Neural cell (in vitro differentiated cells): Measurements from ENCODE around the gene USP4. TPM values are rescaled to one million over a fixed set of nuclear protein-coding genes. Genes with fewer than 3 reads are reported as not detected.

Experiments
- H2AFZ ChIP-seq: fragments of 200-600, 300-800 bp; sonication (generic), shearing (Covaris generic); 2 replicates; pipeline ENCODE4 v1.6.0; 2014; ENCODE audit warnings: low read depth, mild to moderate bottlenecking, antibody characterized with exemption, low read length, moderate library complexity
- H3F3A ChIP-seq: fragments of 200-600 bp; shearing (Covaris generic); 2 replicates; pipeline ENCODE4 v1.6.1; 2016; ENCODE audit warnings: mild to moderate bottlenecking, moderate library complexity, mixed read lengths, antibody characterized with exemption, low read length; ENCODE audit not compliant: insufficient read depth, poor library complexity, severe bottlenecking
- H3K27ac ChIP-seq: fragments of 200-600, 300-800 bp; sonication (generic), shearing (Covaris generic); 2 replicates; pipeline ENCODE4 v1.5.1; 2014; ENCODE audit warnings: mild to moderate bottlenecking, low read length, moderate library complexity
- H3K27me3 ChIP-seq: fragments of 300-800, 200-600 bp; sonication (generic), shearing (Covaris generic); 2 replicates; pipeline ENCODE4 v1.6.0; 2014; ENCODE audit warnings: mild to moderate bottlenecking, low read depth, low read length, moderate library complexity; ENCODE audit not compliant: insufficient read depth
- H3K36me3 ChIP-seq: fragments of 300-800, 200-600 bp; sonication (generic), shearing (Covaris generic); 2 replicates; pipeline ENCODE4 v1.5.1; 2014; ENCODE audit warnings: mild to moderate bottlenecking, antibody characterized with exemption, low read length, moderate library complexity; ENCODE audit not compliant: insufficient read depth
- H3K4me2 ChIP-seq: fragments of 300-800, 200-600 bp; sonication (generic), shearing (Covaris generic); 2 replicates; pipeline ENCODE4 v1.6.0; 2014; ENCODE audit warnings: mild to moderate bottlenecking, low read length
- H3K4me3 ChIP-seq: fragments of 300-800, 200-600 bp; sonication (generic), shearing (Covaris generic); 2 replicates; pipeline ENCODE4 v1.5.1; 2014; ENCODE audit warnings: mild to moderate bottlenecking, low read length, moderate library complexity
- H3K79me2 ChIP-seq: fragments of 200-600 bp; shearing (Covaris generic); replicated peaks from 2 replicates; pipeline ENCODE4 v1.6.0; 2014; ENCODE audit warnings: mild to moderate bottlenecking, low read length, moderate library complexity; ENCODE audit not compliant: insufficient read depth
- H3K9ac ChIP-seq: fragments of 300-800, 200-600 bp; sonication (generic), shearing (Covaris generic); 2 replicates; pipeline ENCODE4 v1.6.1; 2016; ENCODE audit warnings: mild to moderate bottlenecking, low read length, mixed read lengths
- H3K9me2 ChIP-seq: fragments of 200-600 bp; shearing (Covaris generic); 2 replicates; pipeline ENCODE4 v1.6.1; 2016; ENCODE audit warnings: mild to moderate bottlenecking, low read length, mixed read lengths; ENCODE audit not compliant: insufficient read depth
- H3K9me3 ChIP-seq: fragments of 200-600, 300-800 bp; sonication (generic), shearing (Covaris generic); 2 replicates; pipeline ENCODE4 v1.6.1; 2016; ENCODE audit warnings: mild to moderate bottlenecking, mixed run types, low read length, moderate library complexity, mixed read lengths
- H4K20me1 ChIP-seq: fragments of 200-600 bp; shearing (Covaris generic); 2 replicates; pipeline ENCODE4 v1.6.1; 2016; ENCODE audit warnings: mild to moderate bottlenecking, mixed run types; ENCODE audit not compliant: insufficient read depth
- CTCF ChIP-seq: fragments of 450-650 bp; IDR thresholded peaks from 2 replicates; pipeline ENCODE4 v1.5.1; 2014; ENCODE audit warnings: antibody characterized with exemption, mild to moderate bottlenecking, moderate library complexity; ENCODE audit not compliant: poor library complexity, severe bottlenecking
- EP300 ChIP-seq: fragments of 450-650 bp; conservative IDR thresholded peaks from 2 replicates; pipeline ENCODE4 v1.6.1; 2014; ENCODE audit warnings: antibody characterized with exemption, mild to moderate bottlenecking, moderate library complexity; ENCODE audit not compliant: poor library complexity, severe bottlenecking
- EZH2 ChIP-seq: fragments of 200-600, 300-800 bp; shearing (Covaris generic), sonication (generic); IDR thresholded peaks from 2 replicates; pipeline ENCODE4 v1.6.1; 2014; ENCODE audit warnings: antibody characterized with exemption, low read length, borderline replicate concordance, mild to moderate bottlenecking; ENCODE audit not compliant: insufficient read depth, poor library complexity, severe bottlenecking
- MXI1 ChIP-seq: fragments of 450-650 bp; conservative IDR thresholded peaks from 2 replicates; pipeline ENCODE4 v1.6.1; 2014; ENCODE audit warnings: antibody characterized with exemption, mild to moderate bottlenecking; ENCODE audit not compliant: poor library complexity, severe bottlenecking
- POLR2AphosphoS5 ChIP-seq: IDR thresholded peaks from 2 replicates; pipeline ENCODE4 v1.6.1; 2012
- RAD21 ChIP-seq: fragments of 450-650 bp; conservative IDR thresholded peaks from 2 replicates; pipeline ENCODE4 v1.6.1; 2014; ENCODE audit warnings: antibody characterized with exemption, mild to moderate bottlenecking, moderate library complexity
- REST ChIP-seq: IDR thresholded peaks from 2 replicates; pipeline ENCODE4 v1.6.1; 2012; ENCODE audit warnings: borderline replicate concordance
- SMC3 ChIP-seq: fragments of 450-650 bp; conservative IDR thresholded peaks from 2 replicates; pipeline ENCODE4 v1.6.1; 2014; ENCODE audit warnings: antibody characterized with exemption, mild to moderate bottlenecking, moderate library complexity; ENCODE audit not compliant: poor library complexity
- TAF1 ChIP-seq: IDR thresholded peaks from 2 replicates; pipeline ENCODE4 v1.6.1; 2012; ENCODE audit warnings: low read depth
- polyA plus RNA-seq: library from polyadenylated mRNA; depleted of rRNA; stranded (reverse); fragments of >200 nt; gene quantifications from 2 replicates; pipeline ENCODE4 v1.2.3, GENCODE V29; 2014

USP4 gene
- polyA plus RNA-seq, 1 donor from 2014 or later = 35.5 TPM

GRCh38 chr3:49316696-49317457 lies 23.0 kb downstream of the USP4 start:
- H3K9ac ChIP-seq = no peak overlapping the region
- no peak overlapping the region for H3K4me3 ChIP-seq
- H3F3A ChIP-seq = no peaks in the 10 kb centered on the region
- TF ChIP-seq SMC3 (no peak), CTCF (no peak), RAD21 (no peak), REST (no peak), POLR2AphosphoS5 (no peak), EZH2 (no peak), EP300 (no peak), TAF1 (no peak), MXI1 (no peak)
- H4K20me1 ChIP-seq = no peaks in the 10 kb centered on the region
- H3K27ac ChIP-seq = no peak overlapping the region
- no peaks in the 10 kb centered on the region for H3K27me3 ChIP-seq
- no peak overlapping the region for H2AFZ ChIP-seq
- H3K4me2 ChIP-seq = no peak overlapping the region
- H3K9me3 ChIP-seq = no peaks in the 10 kb centered on the region
- H3K79me2 ChIP-seq = no peaks in the 10 kb centered on the region
- peaks cover 4% of the 10 kb centered on the region for H3K36me3 ChIP-seq
- no peaks in the 10 kb centered on the region for H3K9me2 ChIP-seq

GRCh38 chr3:49313896-49314688 lies 25.8 kb downstream of the USP4 start:
- no peak overlapping the region for H3K9ac ChIP-seq
- no peak overlapping the region for H3K27ac ChIP-seq
- TF ChIP-seq SMC3 = no peak
- TF ChIP-seq EZH2 = no peak
- TF ChIP-seq POLR2AphosphoS5 = no peak
- no peak for TF ChIP-seq CTCF
- TF ChIP-seq MXI1 = no peak
- TF ChIP-seq RAD21 = no peak
- no peak for TF ChIP-seq EP300
- no peak for TF ChIP-seq TAF1
- TF ChIP-seq REST = no peak
- no peaks in the 10 kb centered on the region for H3F3A ChIP-seq
- H2AFZ ChIP-seq = no peak overlapping the region
- no peaks in the 10 kb centered on the region for H3K79me2 ChIP-seq
- no peak overlapping the region for H3K4me3 ChIP-seq
- no peaks in the 10 kb centered on the region for H4K20me1 ChIP-seq
- no peaks in the 10 kb centered on the region for H3K9me3 ChIP-seq
- H3K36me3 ChIP-seq = peaks cover 6% of the 10 kb centered on the region
- H3K9me2 ChIP-seq = no peaks in the 10 kb centered on the region
- H3K27me3 ChIP-seq = no peaks in the 10 kb centered on the region
- no peak overlapping the region for H3K4me2 ChIP-seq
